Panc1 (cell line): ENCODE results near the gene DAB1. TPM values are rescaled to one million over a fixed set of nuclear protein-coding genes. Genes with fewer than 3 reads are reported as not detected.

ENCODE experiments used
- ATAC-seq: fragments of 200-7000 bp; cut with Tn5 transposase; 2 replicates; pipeline ENCODE4 v1.9.1; 2020; ENCODE audit warnings: mild to moderate bottlenecking, moderate library complexity
- BruUV-seq: library from RNA; stranded (reverse); fragments of 400-500 nt; replicated peaks from 2 replicates; lab custom pipeline; 2021; lab: Mats Ljungman, UMichigan
- CTCF ChIA-PET: fragments of 300-600 bp; sonication (Branson Sonifier 250); formaldehyde crosslinking; loops from one replicate; lab custom pipeline; 2022; ENCODE audit warnings: antibody characterized with exemption; lab: Charles Lee
- POLR2A ChIA-PET: fragments of 300-600 bp; sonication (Branson Sonifier 250); formaldehyde crosslinking; loops from one replicate; lab custom pipeline; 2022; ENCODE audit warnings: antibody characterized with exemption; lab: Charles Lee
- DNase-seq: peaks from one replicate; pipeline ENCODE4 v3.0.0-alpha.2; 2010; ENCODE audit warnings: low read depth, low spot score
- H3K27ac ChIP-seq: 2 replicates; pipeline ENCODE4 v1.5.1; 2011; ENCODE audit warnings: mild to moderate bottlenecking, low read length, inconsistent platforms
- H3K27me3 ChIP-seq: fragments of 200-500 bp; sonication (Bioruptor generic); 2 replicates; pipeline ENCODE4 v1.6.0; 2014; ENCODE audit warnings: low read length, inconsistent platforms; ENCODE audit not compliant: control insufficient read depth, insufficient read depth
- H3K36me3 ChIP-seq: fragments of 200-500 bp; sonication (Bioruptor generic); 2 replicates; pipeline ENCODE4 v1.5.1; 2014; ENCODE audit warnings: inconsistent platforms, mild to moderate bottlenecking, low read length, moderate library complexity; ENCODE audit not compliant: control insufficient read depth, insufficient read depth
- H3K4me1 ChIP-seq: 2 replicates; pipeline ENCODE4 v1.5.1; 2011; ENCODE audit warnings: inconsistent platforms, mild to moderate bottlenecking, low read length, moderate library complexity; ENCODE audit not compliant: control insufficient read depth, insufficient read depth
- H3K4me3 ChIP-seq, 2 experiments: 2 replicates each; pipeline ENCODE4 v1.5.1; 2011 to 2012; ENCODE audit warnings: low read depth in 2 of 2, low read length in 2 of 2, mild to moderate bottlenecking in 2 of 2, inconsistent platforms in 1 of 2, moderate library complexity in 1 of 2
- H3K9me3 ChIP-seq: fragments of 200-500 bp; sonication (Bioruptor generic); 2 replicates; pipeline ENCODE4 v1.5.1; 2014; ENCODE audit warnings: low read depth, mild to moderate bottlenecking, inconsistent platforms, low read length, moderate library complexity; ENCODE audit not compliant: control insufficient read depth, insufficient read depth
- POLR2AphosphoS5 ChIP-seq: IDR thresholded peaks from 2 replicates; pipeline ENCODE4 v1.6.1; 2012; ENCODE audit warnings: mild to moderate bottlenecking, low read depth, low read length, moderate library complexity
- SIN3A ChIP-seq: IDR thresholded peaks from 2 replicates; pipeline ENCODE4 v1.6.1; 2012; ENCODE audit warnings: low read depth, mild to moderate bottlenecking, low read length, moderate library complexity, borderline replicate concordance; ENCODE audit not compliant: insufficient read depth
- TCF7L2 ChIP-seq: IDR thresholded peaks from 2 replicates; pipeline ENCODE4 v1.6.1; 2011; ENCODE audit warnings: mild to moderate bottlenecking, low read depth, low read length, inconsistent platforms
- in situ Hi-C: cut with HindIII; loops from 2 replicates; pipeline ENCODE4 v1.10.0; 2016; ENCODE audit warnings: low sequenced_read_pairs, low pct_unique_long_range_greater_than_20kb
- intact Hi-C: fragments of 100-400 bp; cut with micrococcal nuclease; formaldehyde crosslinking; loops from one replicate; pipeline ENCODE4 v1.10.0; 2022; ENCODE audit not compliant: unreplicated experiment
- total RNA-seq: library from RNA; stranded (reverse); gene quantifications from one replicate; pipeline ENCODE4 v1.2.1, GENCODE V29; 2021; ENCODE audit not compliant: unreplicated experiment
- TF ChIP-seq, protein P1 (sequence below): fragments of 450-650 bp; IDR thresholded peaks from 2 replicates; pipeline ENCODE4 v1.5.1; 2017; ENCODE audit warnings: mild to moderate bottlenecking
- TF ChIP-seq, protein P2 (sequence below), 2 experiments: IDR thresholded peaks; 2 replicates each; pipeline ENCODE4 v1.6.1; 2011 to 2012; ENCODE audit warnings: low read depth in 2 of 2, control low read depth in 1 of 2, low read length in 1 of 2, mild to moderate bottlenecking in 1 of 2, moderate library complexity in 1 of 2; ENCODE audit not compliant: insufficient read depth in 1 of 2

The DAB1 gene
- total RNA-seq, 1 experiment from 2014 or later: 0.05 TPM

GRCh38 chr1:57198912-57199311, 224.9 kb downstream of the DAB1 start:
- no peaks in the 10 kb centered on the region for H3K9me3 ChIP-seq
- no TSS peak for BruUV-seq

GRCh38 chr1:57195436-57195941, 228.4 kb downstream of the DAB1 start:
- Histone ChIP-seq H3K9me3 (no peaks in the 10 kb centered on the region), H3K4me1 (no peaks in the 10 kb centered on the region), H3K36me3 (no peaks in the 10 kb centered on the region), H3K4me3 (no peak overlapping the region), H3K27me3 (no peaks in the 10 kb centered on the region; the same call in 1 of the 2 replicates), H3K27ac (no peak overlapping the region)
- no peak for ATAC-seq
- in situ Hi-C loops (no loop called here), intact Hi-C loops (no loop called here)
- no TSS peak for BruUV-seq
- ChIA-PET POLR2A (no interaction called here), CTCF (no interaction called here)
- DNase-seq: no peak
- TF ChIP-seq TCF7L2 (no peak), POLR2AphosphoS5 (no peak)

More at GRCh38 chr1:57198912-57199311, 224.9 kb downstream of the DAB1 start:
- CTCF ChIA-PET: no interaction called here
- POLR2A ChIA-PET: no interaction called here
- no peak for ATAC-seq
- TF ChIP-seq, protein P1, sequence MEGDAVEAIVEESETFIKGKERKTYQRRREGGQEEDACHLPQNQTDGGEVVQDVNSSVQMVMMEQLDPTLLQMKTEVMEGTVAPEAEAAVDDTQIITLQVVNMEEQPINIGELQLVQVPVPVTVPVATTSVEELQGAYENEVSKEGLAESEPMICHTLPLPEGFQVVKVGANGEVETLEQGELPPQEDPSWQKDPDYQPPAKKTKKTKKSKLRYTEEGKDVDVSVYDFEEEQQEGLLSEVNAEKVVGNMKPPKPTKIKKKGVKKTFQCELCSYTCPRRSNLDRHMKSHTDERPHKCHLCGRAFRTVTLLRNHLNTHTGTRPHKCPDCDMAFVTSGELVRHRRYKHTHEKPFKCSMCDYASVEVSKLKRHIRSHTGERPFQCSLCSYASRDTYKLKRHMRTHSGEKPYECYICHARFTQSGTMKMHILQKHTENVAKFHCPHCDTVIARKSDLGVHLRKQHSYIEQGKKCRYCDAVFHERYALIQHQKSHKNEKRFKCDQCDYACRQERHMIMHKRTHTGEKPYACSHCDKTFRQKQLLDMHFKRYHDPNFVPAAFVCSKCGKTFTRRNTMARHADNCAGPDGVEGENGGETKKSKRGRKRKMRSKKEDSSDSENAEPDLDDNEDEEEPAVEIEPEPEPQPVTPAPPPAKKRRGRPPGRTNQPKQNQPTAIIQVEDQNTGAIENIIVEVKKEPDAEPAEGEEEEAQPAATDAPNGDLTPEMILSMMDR: no peak
- TF ChIP-seq SIN3A (no peak), TCF7L2 (no peak), POLR2AphosphoS5 (no peak)
- TF ChIP-seq, protein P2, sequence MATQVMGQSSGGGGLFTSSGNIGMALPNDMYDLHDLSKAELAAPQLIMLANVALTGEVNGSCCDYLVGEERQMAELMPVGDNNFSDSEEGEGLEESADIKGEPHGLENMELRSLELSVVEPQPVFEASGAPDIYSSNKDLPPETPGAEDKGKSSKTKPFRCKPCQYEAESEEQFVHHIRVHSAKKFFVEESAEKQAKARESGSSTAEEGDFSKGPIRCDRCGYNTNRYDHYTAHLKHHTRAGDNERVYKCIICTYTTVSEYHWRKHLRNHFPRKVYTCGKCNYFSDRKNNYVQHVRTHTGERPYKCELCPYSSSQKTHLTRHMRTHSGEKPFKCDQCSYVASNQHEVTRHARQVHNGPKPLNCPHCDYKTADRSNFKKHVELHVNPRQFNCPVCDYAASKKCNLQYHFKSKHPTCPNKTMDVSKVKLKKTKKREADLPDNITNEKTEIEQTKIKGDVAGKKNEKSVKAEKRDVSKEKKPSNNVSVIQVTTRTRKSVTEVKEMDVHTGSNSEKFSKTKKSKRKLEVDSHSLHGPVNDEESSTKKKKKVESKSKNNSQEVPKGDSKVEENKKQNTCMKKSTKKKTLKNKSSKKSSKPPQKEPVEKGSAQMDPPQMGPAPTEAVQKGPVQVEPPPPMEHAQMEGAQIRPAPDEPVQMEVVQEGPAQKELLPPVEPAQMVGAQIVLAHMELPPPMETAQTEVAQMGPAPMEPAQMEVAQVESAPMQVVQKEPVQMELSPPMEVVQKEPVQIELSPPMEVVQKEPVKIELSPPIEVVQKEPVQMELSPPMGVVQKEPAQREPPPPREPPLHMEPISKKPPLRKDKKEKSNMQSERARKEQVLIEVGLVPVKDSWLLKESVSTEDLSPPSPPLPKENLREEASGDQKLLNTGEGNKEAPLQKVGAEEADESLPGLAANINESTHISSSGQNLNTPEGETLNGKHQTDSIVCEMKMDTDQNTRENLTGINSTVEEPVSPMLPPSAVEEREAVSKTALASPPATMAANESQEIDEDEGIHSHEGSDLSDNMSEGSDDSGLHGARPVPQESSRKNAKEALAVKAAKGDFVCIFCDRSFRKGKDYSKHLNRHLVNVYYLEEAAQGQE (IDR thresholded peaks at IDR 0.05; ENCODE audit: insufficient read depth in 1 of 2, low read depth in 2 of 2, low read length in 1 of 2): no peak
- no peak overlapping the region for H3K27ac ChIP-seq
- H3K4me1 ChIP-seq: no peaks in the 10 kb centered on the region
- H3K4me3 ChIP-seq: no peak overlapping the region
- no peaks in the 10 kb centered on the region; the same call in 1 of the 2 replicates for H3K27me3 ChIP-seq
- no peak for DNase-seq
- in situ Hi-C loops (no loop called here), intact Hi-C loops (no loop called here)
- H3K36me3 ChIP-seq: no peaks in the 10 kb centered on the region

DNA sequence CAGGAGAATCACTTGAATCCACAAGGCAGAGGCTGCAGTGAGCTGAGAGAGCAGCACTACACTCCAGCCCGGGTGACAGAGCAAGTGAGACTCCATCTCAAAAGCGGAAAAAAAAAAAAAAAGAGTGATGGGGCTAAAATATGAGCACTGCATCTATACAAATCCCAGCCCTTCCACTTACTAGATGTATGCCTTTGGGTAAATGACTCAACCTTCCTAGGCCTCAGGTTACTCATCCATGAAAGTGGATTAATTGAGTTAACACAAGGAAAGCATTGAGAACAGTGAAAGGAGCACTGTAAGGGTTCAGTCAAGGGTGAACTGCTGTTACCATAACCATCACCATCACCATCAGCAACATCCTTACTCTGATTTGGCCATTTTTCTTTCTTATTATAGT, 231.6 kb downstream of the DAB1 start:
- Histone ChIP-seq H3K9me3 (no peaks in the 10 kb centered on the region), H3K27me3 (peaks cover 2% of the 10 kb centered on the region; the same call in 1 of the 2 replicates), H3K4me1 (no peaks in the 10 kb centered on the region), H3K27ac (no peak overlapping the region), H3K36me3 (no peaks in the 10 kb centered on the region), H3K4me3 (no peak overlapping the region)
- in situ Hi-C loops (no loop called here), intact Hi-C loops (no loop called here)
- CTCF ChIA-PET: no interaction called here
- POLR2A ChIA-PET: no interaction called here
- no TSS peak for BruUV-seq
- no peak for ATAC-seq
- DNase-seq: no peak
- TF ChIP-seq SIN3A (no peak), POLR2AphosphoS5 (no peak), TCF7L2 (no peak)
- TF ChIP-seq, protein P2 (IDR thresholded peaks at IDR 0.05; ENCODE audit: insufficient read depth in 1 of 2, low read depth in 2 of 2, low read length in 1 of 2): no peak
- TF ChIP-seq, protein P1: no peak
